NB4 (cell line): ENCODE data around the gene MSI2.

Source experiments
- POLR2A ChIP-seq: IDR thresholded peaks from 2 replicates; pipeline ENCODE4 v1.6.1; 2011; ENCODE audit warnings: mild to moderate bottlenecking; ENCODE audit not compliant: insufficient read length; ENCODE audit errors: extremely low read depth
- TF ChIP-seq, protein P1 (sequence below): IDR thresholded peaks from one replicate; pipeline ENCODE4 v1.5.1; 2012; ENCODE audit warnings: low read depth, low read length
- TF ChIP-seq, protein P2 (sequence below): IDR thresholded peaks from 2 replicates; pipeline ENCODE4 v1.6.1; 2011; ENCODE audit warnings: low read depth, low read length

- TF ChIP-seq, protein P1, sequence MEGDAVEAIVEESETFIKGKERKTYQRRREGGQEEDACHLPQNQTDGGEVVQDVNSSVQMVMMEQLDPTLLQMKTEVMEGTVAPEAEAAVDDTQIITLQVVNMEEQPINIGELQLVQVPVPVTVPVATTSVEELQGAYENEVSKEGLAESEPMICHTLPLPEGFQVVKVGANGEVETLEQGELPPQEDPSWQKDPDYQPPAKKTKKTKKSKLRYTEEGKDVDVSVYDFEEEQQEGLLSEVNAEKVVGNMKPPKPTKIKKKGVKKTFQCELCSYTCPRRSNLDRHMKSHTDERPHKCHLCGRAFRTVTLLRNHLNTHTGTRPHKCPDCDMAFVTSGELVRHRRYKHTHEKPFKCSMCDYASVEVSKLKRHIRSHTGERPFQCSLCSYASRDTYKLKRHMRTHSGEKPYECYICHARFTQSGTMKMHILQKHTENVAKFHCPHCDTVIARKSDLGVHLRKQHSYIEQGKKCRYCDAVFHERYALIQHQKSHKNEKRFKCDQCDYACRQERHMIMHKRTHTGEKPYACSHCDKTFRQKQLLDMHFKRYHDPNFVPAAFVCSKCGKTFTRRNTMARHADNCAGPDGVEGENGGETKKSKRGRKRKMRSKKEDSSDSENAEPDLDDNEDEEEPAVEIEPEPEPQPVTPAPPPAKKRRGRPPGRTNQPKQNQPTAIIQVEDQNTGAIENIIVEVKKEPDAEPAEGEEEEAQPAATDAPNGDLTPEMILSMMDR, result no peak
- TF ChIP-seq, protein P2, sequence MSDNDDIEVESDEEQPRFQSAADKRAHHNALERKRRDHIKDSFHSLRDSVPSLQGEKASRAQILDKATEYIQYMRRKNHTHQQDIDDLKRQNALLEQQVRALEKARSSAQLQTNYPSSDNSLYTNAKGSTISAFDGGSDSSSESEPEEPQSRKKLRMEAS, result no peak
- no peak for TF ChIP-seq POLR2A
Measured at GRCh38 chr17:57330587-57330986, 74.3 kb downstream of the MSI2 start.
